Esophagus muscularis mucosa (tissue), 4 donors: ENCODE results near the gene NDUFS8. TPM values are rescaled to one million over a fixed set of nuclear protein-coding genes. Genes with fewer than 3 reads are reported as not detected.

Experiments
- DNase-seq: peaks from one replicate; pipeline ENCODE4 v3.0.0-alpha.2; 2017; ENCODE audit errors: extremely low spot score
- H3K27ac ChIP-seq, 4 donors: fragments of 200-600 bp; sonication (generic); replicated peaks in 1 of 4; 1 replicate in 3 of 4; 2 replicates in 1 of 4; pipeline ENCODE4 v1.5.1; 2016 to 2019; ENCODE audit warnings: mild to moderate bottlenecking in 1 of 4
- H3K27me3 ChIP-seq, 4 donors: fragments of 200-600 bp; sonication (generic); one replicate each; pipeline versions ENCODE4 v1.5.1 to v1.6.0; 2016 to 2019
- H3K36me3 ChIP-seq, 4 donors: fragments of 200-600 bp; sonication (generic); one replicate each; pipeline ENCODE4 v1.5.1; 2016 to 2019
- H3K4me1 ChIP-seq, 4 donors: fragments of 200-600 bp; sonication (generic); one replicate each; pipeline ENCODE4 v1.5.1; 2016 to 2019
- H3K4me3 ChIP-seq, 4 donors: fragments of 200-600 bp; sonication (generic); 1 replicate in 2 of 4; 2 replicates in 2 of 4; pipeline ENCODE4 v1.5.1; 2016 to 2019; ENCODE audit warnings: mild to moderate bottlenecking in 4 of 4, moderate library complexity in 1 of 4
- H3K9me3 ChIP-seq, 4 donors: fragments of 200-600 bp; sonication (generic); 1 replicate in 3 of 4; 2 replicates in 1 of 4; pipeline ENCODE4 v1.5.1; 2016 to 2019
- CTCF ChIP-seq, 3 experiments: fragments of 200-600 bp in 2 of 3; fragments of 450-650 bp in 1 of 3; sonication (generic) in 2 of 3; IDR thresholded peaks; one replicate each; pipeline ENCODE4 v1.5.1; 2017 to 2019; ENCODE audit warnings: antibody characterized with exemption in 3 of 3, mild to moderate bottlenecking in 2 of 3, moderate library complexity in 1 of 3
- EP300 ChIP-seq: sonication (generic); formaldehyde crosslinking; IDR thresholded peaks from one replicate; pipeline ENCODE4 v1.6.1; 2017; ENCODE audit warnings: antibody characterized with exemption
- POLR2A ChIP-seq: fragments of 450-650 bp; IDR thresholded peaks from one replicate; pipeline ENCODE4 v1.6.1; 2017; ENCODE audit warnings: antibody characterized with exemption, moderate library complexity, mild to moderate bottlenecking, low read depth
- POLR2AphosphoS5 ChIP-seq, 2 donors: sonication (generic); formaldehyde crosslinking; IDR thresholded peaks; one replicate each; pipeline ENCODE4 v1.6.1; 2017; ENCODE audit warnings: antibody characterized with exemption in 2 of 2
- WGBS: methylation state at CpG from one replicate; pipeline ENCODE4 v1.1.5; 2018; 5-methylcytosine and 5-hydroxymethylcytosine counted together
- intact Hi-C: fragments of 100-400 bp; cut with DNase I; formaldehyde crosslinking; loops from one replicate; pipeline ENCODE4 v1.15.1; 2023
- total RNA-seq, 4 donors: library from RNA; depleted of rRNA; stranded (reverse); fragments of >200 nt; gene quantifications; one replicate each; pipeline versions ENCODE4 v1.1.0 to v1.2.1, GENCODE V29; 2016

Gene NDUFS8
- total RNA-seq, 4 donors from 2014 or later, result 178 to 271 (median 198) TPM

DNA sequence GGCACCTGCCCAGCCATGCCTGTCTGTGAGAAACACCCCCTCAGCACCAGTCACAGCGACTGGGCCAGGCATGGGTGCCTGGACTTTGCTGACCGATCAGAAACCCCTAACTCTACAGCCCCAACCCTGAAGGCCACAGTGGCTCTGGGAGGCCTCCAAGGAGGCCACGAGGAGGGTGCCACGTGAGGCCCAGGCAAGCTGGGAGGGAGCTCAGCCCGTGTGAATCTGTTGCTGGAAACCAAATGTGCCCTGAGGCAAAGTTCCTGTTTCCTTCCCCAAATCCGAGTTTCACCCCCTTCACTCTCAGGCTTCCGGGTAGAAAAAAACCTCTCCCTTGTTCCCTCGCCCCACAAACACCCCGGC is 27.9 kb upstream of the NDUFS8 start:
- Histone ChIP-seq H3K27me3 (no peaks in the 10 kb centered on the region), H3K27ac (peak overlapping the region in 3 of 4 donors; percentile 72 to 82 (median 78)), H3K4me3 (peak overlapping the region in 3 of 4 donors; percentile 68 to 98 (median 81)), H3K4me1 (peaks cover 5 to 26% (median 17%) of the 10 kb centered on the region in 4 donors), H3K36me3 (no peaks in the 10 kb centered on the region), H3K9me3 (no peaks in the 10 kb centered on the region)
- WGBS, result 85% methylated on average over 8 of the region's 9 CpGs
- TF ChIP-seq POLR2AphosphoS5 (IDR thresholded peaks at IDR 0.05), result no peak
- intact Hi-C loops, result no loop called here
- no peak for DNase-seq

- Histone ChIP-seq H3K36me3 (no peaks in the 10 kb centered on the region), H3K27ac (peak overlapping the region; percentile 63 to 82 (median 75)), H3K9me3 (no peaks in the 10 kb centered on the region), H3K27me3 (no peaks in the 10 kb centered on the region), H3K4me1 (peaks cover 5 to 26% (median 19%) of the 10 kb centered on the region in 4 donors), H3K4me3 (peak overlapping the region; percentile 68 to 98 (median 82))
- no peak for DNase-seq
- WGBS, result 28% methylated on average over 17 of the region's 86 CpGs
- intact Hi-C loops, result no loop called here
- no peak for TF ChIP-seq POLR2A
- TF ChIP-seq EP300, result no peak
- TF ChIP-seq CTCF (IDR thresholded peaks at IDR 0.05), result no peak
- TF ChIP-seq POLR2AphosphoS5 (IDR thresholded peaks at IDR 0.05), result no peak
Measured at GRCh38 chr11:68002938-68003845, 27.3 kb upstream of the NDUFS8 start.

DNA sequence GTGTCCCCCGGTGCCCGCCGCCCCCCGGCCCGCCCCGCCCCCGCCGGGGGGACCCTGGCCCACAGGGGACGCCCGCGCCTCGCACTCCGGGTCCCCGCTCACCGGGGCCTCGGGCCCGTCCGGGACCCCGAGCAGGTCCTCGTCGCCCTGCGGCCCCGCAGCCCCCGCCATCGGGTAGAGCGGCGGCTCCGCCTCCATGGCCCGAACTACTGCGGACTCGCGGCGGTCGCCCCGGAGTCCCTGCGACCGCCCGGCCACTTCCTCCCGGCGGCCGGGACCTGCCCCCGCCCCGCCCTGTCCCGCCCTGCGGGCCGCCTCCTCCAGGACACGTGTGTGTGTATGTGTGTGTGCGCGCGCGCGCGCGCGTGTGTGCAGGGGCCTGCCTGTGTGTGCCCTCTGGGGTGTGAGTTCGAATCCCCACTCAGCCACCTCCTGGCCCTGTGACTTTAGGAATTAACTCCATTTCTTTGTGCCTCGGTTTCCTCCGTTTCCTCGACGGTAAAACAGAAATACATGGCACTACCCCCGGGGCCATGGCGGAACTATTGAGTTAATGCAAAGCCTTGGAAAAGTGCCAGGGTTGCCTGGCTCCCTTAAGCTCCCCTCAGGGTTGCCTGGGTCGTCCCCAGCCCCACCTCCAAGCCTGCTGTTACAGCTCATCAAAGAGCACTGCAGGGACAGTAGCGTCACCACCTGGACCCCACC is 26.5 kb upstream of the NDUFS8 start, which contains the start of gene UNC93B1:
Gene UNC93B1, minus strand, starts transcription at position 252 of the 705 bp plus-strand sequence. Its CDS starts 54 bp downstream, at position 198.
- peak; percentile 95 for DNase-seq
- Histone ChIP-seq H3K4me3 (peak within 1 kb of the TSS; percentile 68 to 98 (median 82)), H3K4me1 (peaks cover 5 to 30% (median 22%) of the 10 kb centered on the region in 4 donors), H3K36me3 (no peaks in the 10 kb centered on the region), H3K9me3 (no peaks in the 10 kb centered on the region), H3K27ac (peak within 1 kb of the TSS; percentile 63 to 82 (median 75)), H3K27me3 (no peaks in the 10 kb centered on the region)
- intact Hi-C loops, result no loop called here
- TF ChIP-seq POLR2A (peak; percentile 38), CTCF (IDR thresholded peaks at IDR 0.05) (no peak), POLR2AphosphoS5 (IDR thresholded peaks at IDR 0.05) (peak; percentile 24 to 70), EP300 (no peak)
- WGBS, result 33% methylated on average over 1 of the region's 64 CpGs

GRCh38 chr11:68004551-68005335 is 25.7 kb upstream of the NDUFS8 start:
- Histone ChIP-seq H3K4me1 (peaks cover 10 to 37% (median 29%) of the 10 kb centered on the region in 4 donors), H3K27ac (peak overlapping the region in 1 of 4 donors; percentile 63), H3K36me3 (no peaks in the 10 kb centered on the region), H3K4me3 (peak overlapping the region; percentile 68 to 98 (median 82)), H3K9me3 (no peaks in the 10 kb centered on the region), H3K27me3 (no peaks in the 10 kb centered on the region)
- intact Hi-C loops, result no loop called here
- 75% methylated on average over 12 of the region's 14 CpGs for WGBS
- no peak for DNase-seq
- TF ChIP-seq POLR2A (no peak), POLR2AphosphoS5 (IDR thresholded peaks at IDR 0.05) (no peak), EP300 (no peak), CTCF (IDR thresholded peaks at IDR 0.05) (no peak)
